Measurements from ENCODE around the gene FLT4. TPM values are rescaled to one million over a fixed set of nuclear protein-coding genes. Genes with fewer than 3 reads are reported as not detected.

Gene FLT4
- total and polyA plus RNA-seq, 9 of the 15 experiments (the other 6 are each of a cell fraction or from before 2014, with no cell fraction given): 0.01 to 0.42 (median 0.14) TPM; not detected in 2

DNA sequence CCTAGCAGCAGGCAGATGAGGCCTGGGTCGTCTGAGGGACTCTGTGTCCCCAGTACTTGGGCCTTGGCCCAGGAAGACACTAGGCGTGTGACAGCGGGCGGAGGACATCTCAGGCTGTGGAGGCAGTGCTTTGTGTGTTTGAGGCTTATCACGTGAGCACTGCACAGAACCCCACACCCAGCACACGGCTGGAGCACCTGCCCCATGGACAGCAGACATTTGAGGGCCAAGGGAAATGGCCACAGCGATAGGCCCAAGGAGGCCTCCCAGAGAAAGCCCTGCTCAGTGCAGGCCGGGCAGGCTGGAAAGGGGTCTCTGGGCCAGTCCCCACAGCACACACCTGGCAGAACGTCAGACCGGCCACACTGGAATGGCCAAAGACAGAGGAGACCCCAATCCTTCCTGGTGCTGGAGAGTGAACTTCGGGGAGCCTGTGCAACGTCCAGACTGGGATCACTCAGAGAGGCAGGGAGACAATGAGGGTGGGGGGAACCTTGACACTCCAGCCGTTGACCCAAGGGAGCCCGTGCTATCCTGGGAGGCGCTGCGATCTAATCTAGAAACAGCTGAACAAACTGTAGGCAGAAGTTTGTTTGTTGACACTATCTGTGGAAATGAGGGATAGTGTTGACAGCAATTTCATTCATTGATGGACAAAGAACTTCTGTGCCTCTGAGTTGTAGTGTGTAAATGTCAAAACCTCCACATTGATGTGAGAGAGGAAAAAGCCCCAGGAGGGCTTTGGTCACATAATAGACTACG lies 19.6 kb upstream of the FLT4 start (continued):
- TF ChIP-seq BCL6 (CRISPR knock-in tag; IDR thresholded peaks at IDR 0.05): no peak
- no peak for TF ChIP-seq PRDM10 (IDR thresholded peaks at IDR 0.05; ENCODE audit: partially characterized antibody)
- no peak for TF ChIP-seq ZKSCAN3 (CRISPR knock-in tag; IDR thresholded peaks at IDR 0.05)
- TF ChIP-seq MGA (IDR thresholded peaks at IDR 0.05): peak; percentile 88
- no peak for TF ChIP-seq NFYB (IDR thresholded peaks at IDR 0.05; ENCODE audit: extremely low read depth, insufficient read length)
- TF ChIP-seq ADNP (tag; IDR thresholded peaks at IDR 0.05): no peak
- TF ChIP-seq LCOR (CRISPR knock-in tag; IDR thresholded peaks at IDR 0.05): no peak
- no peak for TF ChIP-seq NELFE (IDR thresholded peaks at IDR 0.05; ENCODE audit: insufficient read depth, insufficient read length)
- no peak for TF ChIP-seq YBX1 (IDR thresholded peaks at IDR 0.05)
- TF ChIP-seq ZNF583 (CRISPR knock-in tag; IDR thresholded peaks at IDR 0.05): peak; percentile 38; the same call in 1 of the 2 replicates
- TF ChIP-seq, protein P1, sequence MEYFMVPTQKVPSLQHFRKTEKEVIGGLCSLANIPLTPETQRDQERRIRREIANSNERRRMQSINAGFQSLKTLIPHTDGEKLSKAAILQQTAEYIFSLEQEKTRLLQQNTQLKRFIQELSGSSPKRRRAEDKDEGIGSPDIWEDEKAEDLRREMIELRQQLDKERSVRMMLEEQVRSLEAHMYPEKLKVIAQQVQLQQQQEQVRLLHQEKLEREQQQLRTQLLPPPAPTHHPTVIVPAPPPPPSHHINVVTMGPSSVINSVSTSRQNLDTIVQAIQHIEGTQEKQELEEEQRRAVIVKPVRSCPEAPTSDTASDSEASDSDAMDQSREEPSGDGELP (CRISPR knock-in tag; IDR thresholded peaks at IDR 0.05; ENCODE audit: borderline replicate concordance): peak; percentile 69
- peak; percentile 11; the same call in 1 of the 2 replicates for TF ChIP-seq CBFA2T3 (IDR thresholded peaks at IDR 0.05)
